ENCODE results near the gene WDR77.
A peak's percentile ranks its signal among the peaks of the same experiment; 100 is the strongest.

Gene WDR77

GRCh38 chr1:111462370-111463028 lies 13.4 kb upstream of the WDR77 start:
- TF ChIP-seq CTCF (IDR thresholded peaks at IDR 0.05; ENCODE audit: borderline replicate concordance, insufficient read depth, low read depth, low read length) = no peak
- no peak overlapping the region for H3K4me3 ChIP-seq (ENCODE audit: low read depth, low read length)

GRCh38 chr1:111461765-111462164 lies 12.7 kb upstream of the WDR77 start:
- H3K4me3 ChIP-seq (ENCODE audit: low read depth, low read length) = no peak overlapping the region
- no peak for TF ChIP-seq CTCF (IDR thresholded peaks at IDR 0.05; ENCODE audit: borderline replicate concordance, insufficient read depth, low read depth, low read length)

GRCh38 chr1:111455642-111456031 lies 6.6 kb upstream of the WDR77 start:
- TF ChIP-seq CTCF (IDR thresholded peaks at IDR 0.05; ENCODE audit: borderline replicate concordance, insufficient read depth, low read depth, low read length) = no peak
- H3K4me3 ChIP-seq (ENCODE audit: low read depth, low read length) = no peak overlapping the region

GRCh38 chr1:111454859-111455641 lies 6.0 kb upstream of the WDR77 start:
- no peak overlapping the region for H3K4me3 ChIP-seq (ENCODE audit: low read depth, low read length)

GRCh38 chr1:111453706-111454105 lies 4.7 kb upstream of the WDR77 start:
- TF ChIP-seq CTCF (IDR thresholded peaks at IDR 0.05; ENCODE audit: borderline replicate concordance, insufficient read depth, low read depth, low read length) = no peak

More at GRCh38 chr1:111454859-111455641, 6.0 kb upstream of the WDR77 start:
- no peak for TF ChIP-seq CTCF (IDR thresholded peaks at IDR 0.05; ENCODE audit: borderline replicate concordance, insufficient read depth, low read depth, low read length)

GRCh38 chr1:111452581-111452980 lies 3.5 kb upstream of the WDR77 start:
- no peak overlapping the region for H3K4me3 ChIP-seq (ENCODE audit: low read depth, low read length)
- TF ChIP-seq CTCF (IDR thresholded peaks at IDR 0.05; ENCODE audit: borderline replicate concordance, insufficient read depth, low read depth, low read length) = no peak

More at GRCh38 chr1:111453706-111454105, 4.7 kb upstream of the WDR77 start:
- no peak overlapping the region for H3K4me3 ChIP-seq (ENCODE audit: low read depth, low read length)

- TF ChIP-seq CTCF (IDR thresholded peaks at IDR 0.05; ENCODE audit: borderline replicate concordance, insufficient read depth, low read depth, low read length) = no peak
- peak overlapping the region; percentile 98 for H3K4me3 ChIP-seq (ENCODE audit: low read depth, low read length)
These were observed 1.1 kb upstream of the WDR77 start for GRCh38 chr1:111450185-111450584.

All from GM12875 (cell line).